Lower lobe of right lung (tissue), 2 donors: Measurements from ENCODE around the gene AP4S1. TPM values are rescaled to one million over a fixed set of nuclear protein-coding genes. Genes with fewer than 3 reads are reported as not detected.
"Not testable (repeated sequence)": the region's sequence is repeated elsewhere in the genome, so short reads cannot be mapped to it uniquely, and the experiment has no call there.

Experiments used
- ATAC-seq, 2 donors: fragments of 200-7000 bp; cut with Tn5 transposase; one replicate each; pipeline ENCODE4 v1.9.1; 2020 to 2022; ENCODE audit warnings: mild to moderate bottlenecking in 2 of 2, moderate library complexity in 2 of 2
- DNase-seq: peaks from one replicate; pipeline ENCODE4 v3.0.0-alpha.2; 2020
- H3K27ac ChIP-seq: fragments of 200-600 bp; one replicate; pipeline ENCODE4 v1.8.0; 2022
- H3K27me3 ChIP-seq: fragments of 200-600 bp; one replicate; pipeline ENCODE4 v1.8.0; 2022; ENCODE audit warnings: low read depth
- H3K36me3 ChIP-seq: fragments of 200-600 bp; one replicate; pipeline ENCODE4 v1.8.0; 2022; ENCODE audit warnings: mild to moderate bottlenecking
- H3K4me1 ChIP-seq: fragments of 200-600 bp; one replicate; pipeline ENCODE4 v1.8.0; 2022
- H3K4me3 ChIP-seq: fragments of 200-600 bp; one replicate; pipeline ENCODE4 v1.8.0; 2022; ENCODE audit warnings: mild to moderate bottlenecking
- H3K9me3 ChIP-seq: fragments of 200-600 bp; one replicate; pipeline ENCODE4 v1.8.0; 2022
- intact Hi-C: fragments of 100-400 bp; cut with DNase I; formaldehyde crosslinking; loops from one replicate; pipeline ENCODE4 v1.11.0; 2022
- total RNA-seq: library from RNA; stranded (reverse); fragmentation: NEBNext Ultra II Directional; extraction: Animal tissue kit (Norgen Biotek cat#: 25700); gene quantifications from one replicate; pipeline ENCODE4 v1.2.1, GENCODE V29; 2021
- TF ChIP-seq, protein P1 (sequence below): fragments of 200-600 bp; IDR thresholded peaks from one replicate; pipeline ENCODE4 v1.8.0; 2022; ENCODE audit warnings: antibody characterized with exemption, mild to moderate bottlenecking
- donor health status: DM: no; HTN: yes; CAD: no; lungs with severe emphysema.

AP4S1 gene
- total RNA-seq, 1 donor from 2014 or later = 8.6 TPM

DNA sequence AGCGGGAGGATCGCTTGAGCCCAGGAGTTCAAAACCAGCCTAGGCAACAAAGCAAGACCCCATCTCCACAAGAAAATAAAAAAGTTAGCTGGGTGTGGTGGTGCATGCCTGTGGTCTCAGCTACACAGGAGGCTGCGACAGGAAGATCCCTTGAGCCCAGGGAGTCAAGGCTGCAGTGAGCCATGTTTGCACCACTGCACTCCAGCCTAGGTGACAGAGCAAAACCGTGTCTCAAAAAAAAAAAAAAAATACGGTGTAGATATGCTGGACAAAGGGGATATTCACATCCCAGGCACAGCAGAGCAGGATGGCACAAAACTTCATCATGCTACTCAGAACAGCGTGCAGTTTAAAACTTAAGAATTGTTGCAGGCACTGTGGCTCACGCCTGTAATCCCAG, 25.6 kb downstream of the AP4S1 start:
- H3K27ac ChIP-seq = no peak overlapping the region
- ATAC-seq (no peak), DNase-seq (no peak)
- H3K4me3 ChIP-seq = no peak overlapping the region
- H3K27me3 ChIP-seq = no peaks in the 10 kb centered on the region
- H3K36me3 ChIP-seq = no peaks in the 10 kb centered on the region
- H3K9me3 ChIP-seq = no peaks in the 10 kb centered on the region
- TF ChIP-seq, protein P1, sequence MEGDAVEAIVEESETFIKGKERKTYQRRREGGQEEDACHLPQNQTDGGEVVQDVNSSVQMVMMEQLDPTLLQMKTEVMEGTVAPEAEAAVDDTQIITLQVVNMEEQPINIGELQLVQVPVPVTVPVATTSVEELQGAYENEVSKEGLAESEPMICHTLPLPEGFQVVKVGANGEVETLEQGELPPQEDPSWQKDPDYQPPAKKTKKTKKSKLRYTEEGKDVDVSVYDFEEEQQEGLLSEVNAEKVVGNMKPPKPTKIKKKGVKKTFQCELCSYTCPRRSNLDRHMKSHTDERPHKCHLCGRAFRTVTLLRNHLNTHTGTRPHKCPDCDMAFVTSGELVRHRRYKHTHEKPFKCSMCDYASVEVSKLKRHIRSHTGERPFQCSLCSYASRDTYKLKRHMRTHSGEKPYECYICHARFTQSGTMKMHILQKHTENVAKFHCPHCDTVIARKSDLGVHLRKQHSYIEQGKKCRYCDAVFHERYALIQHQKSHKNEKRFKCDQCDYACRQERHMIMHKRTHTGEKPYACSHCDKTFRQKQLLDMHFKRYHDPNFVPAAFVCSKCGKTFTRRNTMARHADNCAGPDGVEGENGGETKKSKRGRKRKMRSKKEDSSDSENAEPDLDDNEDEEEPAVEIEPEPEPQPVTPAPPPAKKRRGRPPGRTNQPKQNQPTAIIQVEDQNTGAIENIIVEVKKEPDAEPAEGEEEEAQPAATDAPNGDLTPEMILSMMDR = no peak
- H3K4me1 ChIP-seq = no peaks in the 10 kb centered on the region
- intact Hi-C loops = no loop called here

DNA sequence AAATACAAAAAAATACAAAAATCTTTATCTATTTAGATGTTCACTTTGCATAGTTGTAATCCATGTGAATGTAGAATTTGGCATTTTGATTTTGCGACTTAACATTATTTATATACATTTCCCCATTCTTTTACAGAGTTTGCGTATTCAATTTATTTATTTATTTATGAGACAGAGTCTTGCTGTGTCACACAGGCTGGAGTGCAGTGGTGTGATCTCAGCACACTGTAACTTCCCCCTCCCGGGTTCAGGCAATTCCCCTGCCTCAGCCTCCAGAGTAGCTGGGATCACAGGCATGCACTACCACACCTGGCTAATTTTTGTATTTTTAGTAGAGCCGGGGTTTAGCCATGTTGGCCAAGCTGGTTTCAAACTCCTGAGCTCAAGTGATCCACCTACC, 26.1 kb downstream of the AP4S1 start:
- no peaks in the 10 kb centered on the region for H3K9me3 ChIP-seq
- H3K4me3 ChIP-seq = no peak overlapping the region
- TF ChIP-seq, protein P1 = no peak
- intact Hi-C loops = no loop called here
- no peaks in the 10 kb centered on the region for H3K4me1 ChIP-seq
- H3K36me3 ChIP-seq = no peaks in the 10 kb centered on the region
- DNase-seq (no peak), ATAC-seq (no peak)
- H3K27me3 ChIP-seq = no peaks in the 10 kb centered on the region
- no peak overlapping the region for H3K27ac ChIP-seq

DNA sequence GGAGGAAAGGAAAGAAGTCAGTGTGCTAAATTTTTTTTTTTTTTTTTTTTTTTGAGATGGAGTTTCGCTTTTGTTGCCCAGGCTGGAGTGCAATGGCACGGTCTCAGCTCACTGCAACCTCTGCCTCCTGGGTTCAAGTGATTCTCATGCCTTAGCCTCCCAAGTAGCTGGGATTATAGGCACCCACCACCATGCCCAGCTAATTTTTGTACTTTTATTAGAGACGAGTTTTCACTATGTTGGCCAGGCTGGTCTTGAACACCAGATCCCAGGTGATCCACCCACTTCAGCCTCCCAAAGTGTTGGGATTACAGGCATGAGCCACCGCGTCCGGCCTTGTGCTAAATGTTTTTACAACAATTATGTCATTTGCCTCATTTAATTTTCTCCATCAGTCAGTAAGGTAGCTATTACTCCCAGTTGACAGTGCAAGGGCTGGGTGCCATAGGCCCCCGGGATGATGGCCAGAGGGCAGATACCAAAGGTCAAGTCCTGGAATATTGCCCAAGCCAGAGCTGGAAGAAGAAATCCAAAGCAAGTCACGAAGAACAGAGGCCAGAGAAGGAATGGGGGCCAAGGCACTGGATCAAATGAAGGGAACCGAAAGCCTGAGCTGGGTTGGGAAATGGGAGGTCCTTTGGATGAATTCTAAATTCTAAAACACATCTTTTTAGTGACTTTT, 27.6 kb downstream of the AP4S1 start:
- intact Hi-C loops, H3K4me1 ChIP-seq, H3K27me3 ChIP-seq, H3K4me3 ChIP-seq, H3K27ac ChIP-seq, H3K9me3 ChIP-seq, H3K36me3 ChIP-seq, DNase-seq: not testable (repeated sequence)
- peak; percentile 4 to 37 for ATAC-seq

DNA sequence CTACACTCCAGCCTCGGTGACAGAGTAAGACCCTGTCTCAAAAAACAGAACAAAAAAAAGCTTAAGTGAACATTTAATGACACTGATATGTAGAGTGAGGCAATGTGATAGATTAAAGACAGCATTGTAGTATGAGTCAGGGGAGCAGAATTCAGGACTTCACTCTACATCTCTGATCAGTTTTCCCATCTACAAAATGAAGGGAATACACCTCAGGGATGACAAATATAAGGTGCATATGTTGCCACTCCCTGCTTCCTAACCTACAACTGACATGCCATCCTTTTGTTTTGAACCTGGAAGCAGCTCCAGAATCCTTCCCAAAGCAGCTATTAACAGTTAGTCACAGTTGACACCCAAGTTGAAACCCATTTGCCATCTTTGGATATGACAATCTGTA, 31.6 kb downstream of the AP4S1 start:
- DNase-seq (no peak), ATAC-seq (no peak)
- intact Hi-C loops = no loop called here

DNA sequence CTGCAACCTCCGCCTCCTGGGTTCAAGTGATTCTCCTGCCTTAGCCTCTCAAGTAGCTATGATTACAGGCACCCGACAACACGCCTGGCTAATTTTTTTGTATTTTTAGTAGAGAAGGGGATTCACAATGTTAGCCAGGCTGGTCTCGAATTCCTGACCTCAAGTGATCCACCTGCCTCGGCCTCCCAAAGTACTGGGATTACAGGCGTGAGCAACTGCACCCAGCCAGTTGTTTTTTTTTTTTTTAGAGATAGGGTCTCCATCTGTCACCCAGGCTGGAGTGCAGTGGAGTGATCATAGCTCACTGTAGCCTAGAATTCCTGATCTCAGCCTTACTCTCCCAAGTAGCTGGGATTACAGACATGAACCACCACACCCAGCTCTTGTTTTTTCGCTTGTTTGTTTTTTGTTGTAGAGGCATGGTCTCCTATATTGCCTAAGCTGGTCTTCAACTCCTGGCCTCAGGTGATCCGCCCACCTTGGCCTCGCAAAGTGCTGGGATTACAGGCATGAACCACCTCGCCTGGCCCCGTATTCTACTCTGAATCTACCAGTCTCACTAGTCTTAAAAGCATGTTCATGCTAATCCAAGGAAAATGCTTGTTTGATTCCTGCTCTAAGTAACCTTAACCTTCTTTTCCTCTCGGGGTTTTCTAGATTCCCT, 32.4 kb downstream of the AP4S1 start:
- ATAC-seq (no peak), DNase-seq (no peak)
- Histone ChIP-seq H3K36me3 (no peaks in the 10 kb centered on the region), H3K4me3 (no peak overlapping the region), H3K9me3 (no peaks in the 10 kb centered on the region), H3K27ac (no peak overlapping the region), H3K4me1 (peaks cover 12% of the 10 kb centered on the region), H3K27me3 (no peaks in the 10 kb centered on the region)
- intact Hi-C loops = no loop called here
- TF ChIP-seq, protein P1 = no peak

More for the DNA sequence above, 31.6 kb downstream of the AP4S1 start:
- Histone ChIP-seq H3K27ac (no peak overlapping the region), H3K4me3 (no peak overlapping the region), H3K4me1 (peaks cover 12% of the 10 kb centered on the region), H3K9me3 (no peaks in the 10 kb centered on the region), H3K36me3 (no peaks in the 10 kb centered on the region), H3K27me3 (no peaks in the 10 kb centered on the region)
- TF ChIP-seq, protein P1 = no peak
